Spleen (tissue), 7 donors: ENCODE measurements around the gene DTWD2.

Experiments
- CTCF ChIP-seq, 11 experiments: fragments of 200-600 bp in 7 of 11; fragments of 450-650 bp in 4 of 11; sonication (generic) in 4 of 11; IDR thresholded peaks in 8 of 11; conservative IDR thresholded peaks in 3 of 11; 1 replicate in 7 of 11; 2 replicates in 4 of 11; pipeline versions ENCODE4 v1.4.0 to v1.8.0; 2016 to 2021; ENCODE audit warnings: antibody characterized with exemption in 11 of 11, inconsistent platforms in 4 of 11, mild to moderate bottlenecking in 1 of 11
- POLR2A ChIP-seq, 3 donors: fragments of 450-650 bp; IDR thresholded peaks; one replicate each; pipeline ENCODE4 v1.5.1; 2017; ENCODE audit warnings: antibody characterized with exemption in 3 of 3, mild to moderate bottlenecking in 1 of 3
- POLR2AphosphoS5 ChIP-seq, 3 donors: sonication (generic); formaldehyde crosslinking; IDR thresholded peaks; one replicate each; pipeline ENCODE4 v1.5.1; 2017; ENCODE audit warnings: antibody characterized with exemption in 3 of 3
- donor health status: DM: no; HTN: no; CAD: no; lungs with moderate emphysema.
- donor health status: DM: no; HTN: no; CAD: no.
- donor health status: DM: no; HTN: no; CAD: no.

- no peak for TF ChIP-seq CTCF (IDR thresholded peaks at IDR 0.05 in 8 of 11, conservative IDR thresholded peaks at IDR 0.05 in 3 of 11)
- no peak for TF ChIP-seq POLR2AphosphoS5 (IDR thresholded peaks at IDR 0.05)
- no peak for TF ChIP-seq POLR2A (IDR thresholded peaks at IDR 0.05)
Observed at GRCh38 chr5:119009131-119009530, 20.8 kb upstream of the DTWD2 start.
